ENCODE data around the gene SRGAP3.
A peak's percentile ranks its signal among the peaks of the same experiment; 100 is the strongest.

The SRGAP3 gene

GRCh38 chr3:9223672-9224071 is 25.8 kb downstream of the SRGAP3 start:
- no peak for DNase-seq

- DNase-seq = no peak
These were observed 26.3 kb downstream of the SRGAP3 start for GRCh38 chr3:9222956-9223639.

- DNase-seq = no peak
These were observed 27.4 kb downstream of the SRGAP3 start for GRCh38 chr3:9222049-9222448.

GRCh38 chr3:9218514-9218846 is 31.0 kb downstream of the SRGAP3 start:
- DNase-seq = no peak

- DNase-seq = no peak
These were observed 31.5 kb downstream of the SRGAP3 start for GRCh38 chr3:9217784-9218513.

GRCh38 chr3:9216736-9217135 is 32.7 kb downstream of the SRGAP3 start:
- no peak for DNase-seq

GRCh38 chr3:9214599-9214998 is 34.8 kb downstream of the SRGAP3 start:
- DNase-seq = no peak

GRCh38 chr3:9214185-9214584 is 35.3 kb downstream of the SRGAP3 start:
- no peak for DNase-seq

- DNase-seq = no peak
These were observed 36.3 kb downstream of the SRGAP3 start for GRCh38 chr3:9213019-9213634.

- DNase-seq = peak; percentile 28
These were observed 38.1 kb downstream of the SRGAP3 start for GRCh38 chr3:9211155-9211950.

- DNase-seq = no peak
These were observed 39.7 kb downstream of the SRGAP3 start for GRCh38 chr3:9209777-9210176.

GRCh38 chr3:9208605-9209152 is 40.8 kb downstream of the SRGAP3 start:
- DNase-seq = no peak

GRCh38 chr3:9207116-9207763 is 42.2 kb downstream of the SRGAP3 start:
- no peak for DNase-seq

GRCh38 chr3:9206287-9206686 is 43.2 kb downstream of the SRGAP3 start:
- no peak for DNase-seq

- DNase-seq = no peak
These were observed 43.9 kb downstream of the SRGAP3 start for GRCh38 chr3:9205345-9206143.

GRCh38 chr3:9204253-9204992 is 45.0 kb downstream of the SRGAP3 start:
- DNase-seq = no peak

- DNase-seq = no peak
These were observed 46.1 kb downstream of the SRGAP3 start for GRCh38 chr3:9203317-9203716.

- DNase-seq = no peak
These were observed 46.9 kb downstream of the SRGAP3 start for GRCh38 chr3:9202546-9202945.

- DNase-seq = no peak
These were observed 47.5 kb downstream of the SRGAP3 start for GRCh38 chr3:9201955-9202354.

- DNase-seq = no peak
These were observed 48.2 kb downstream of the SRGAP3 start for GRCh38 chr3:9201266-9201665.

GRCh38 chr3:9199775-9200174 is 49.7 kb downstream of the SRGAP3 start:
- DNase-seq = no peak
